ENCODE measurements around the gene VCL.

DNA sequence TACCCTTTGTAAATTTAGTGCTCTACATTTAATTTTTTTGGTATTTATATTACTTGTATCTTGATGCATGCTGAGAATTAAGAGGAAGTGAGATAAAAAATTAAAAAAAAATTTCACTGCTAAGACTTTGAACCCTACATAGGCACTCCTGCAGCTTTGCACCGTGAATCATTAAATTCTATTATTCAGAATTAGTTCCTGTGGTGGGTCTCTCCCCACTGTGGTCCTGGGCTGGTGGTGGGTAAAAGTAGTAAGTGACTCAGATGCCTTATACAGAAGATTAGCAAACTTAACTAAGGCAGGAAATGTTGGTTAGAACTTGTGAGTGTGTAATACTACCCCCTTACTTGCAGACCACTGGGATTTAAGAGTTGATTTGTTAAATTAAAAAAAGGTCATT lies 80.1 kb downstream of the VCL start:
- no peak for TF ChIP-seq EZH2 (IDR thresholded peaks at IDR 0.05; ENCODE audit: borderline replicate concordance, low read depth, low read length, poor library complexity, severe bottlenecking)
- TF ChIP-seq, protein P1, sequence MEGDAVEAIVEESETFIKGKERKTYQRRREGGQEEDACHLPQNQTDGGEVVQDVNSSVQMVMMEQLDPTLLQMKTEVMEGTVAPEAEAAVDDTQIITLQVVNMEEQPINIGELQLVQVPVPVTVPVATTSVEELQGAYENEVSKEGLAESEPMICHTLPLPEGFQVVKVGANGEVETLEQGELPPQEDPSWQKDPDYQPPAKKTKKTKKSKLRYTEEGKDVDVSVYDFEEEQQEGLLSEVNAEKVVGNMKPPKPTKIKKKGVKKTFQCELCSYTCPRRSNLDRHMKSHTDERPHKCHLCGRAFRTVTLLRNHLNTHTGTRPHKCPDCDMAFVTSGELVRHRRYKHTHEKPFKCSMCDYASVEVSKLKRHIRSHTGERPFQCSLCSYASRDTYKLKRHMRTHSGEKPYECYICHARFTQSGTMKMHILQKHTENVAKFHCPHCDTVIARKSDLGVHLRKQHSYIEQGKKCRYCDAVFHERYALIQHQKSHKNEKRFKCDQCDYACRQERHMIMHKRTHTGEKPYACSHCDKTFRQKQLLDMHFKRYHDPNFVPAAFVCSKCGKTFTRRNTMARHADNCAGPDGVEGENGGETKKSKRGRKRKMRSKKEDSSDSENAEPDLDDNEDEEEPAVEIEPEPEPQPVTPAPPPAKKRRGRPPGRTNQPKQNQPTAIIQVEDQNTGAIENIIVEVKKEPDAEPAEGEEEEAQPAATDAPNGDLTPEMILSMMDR (conservative IDR thresholded peaks at IDR 0.05; ENCODE audit: low read depth, low read length): no peak

Data from A673 (cell line).